RPMI8226 (cell line): ENCODE results near the gene ALX3.

Experiments used
- DNase-seq: peaks from one replicate; pipeline ENCODE4 v3.0.0-alpha.2; 2015

ALX3 gene

DNA sequence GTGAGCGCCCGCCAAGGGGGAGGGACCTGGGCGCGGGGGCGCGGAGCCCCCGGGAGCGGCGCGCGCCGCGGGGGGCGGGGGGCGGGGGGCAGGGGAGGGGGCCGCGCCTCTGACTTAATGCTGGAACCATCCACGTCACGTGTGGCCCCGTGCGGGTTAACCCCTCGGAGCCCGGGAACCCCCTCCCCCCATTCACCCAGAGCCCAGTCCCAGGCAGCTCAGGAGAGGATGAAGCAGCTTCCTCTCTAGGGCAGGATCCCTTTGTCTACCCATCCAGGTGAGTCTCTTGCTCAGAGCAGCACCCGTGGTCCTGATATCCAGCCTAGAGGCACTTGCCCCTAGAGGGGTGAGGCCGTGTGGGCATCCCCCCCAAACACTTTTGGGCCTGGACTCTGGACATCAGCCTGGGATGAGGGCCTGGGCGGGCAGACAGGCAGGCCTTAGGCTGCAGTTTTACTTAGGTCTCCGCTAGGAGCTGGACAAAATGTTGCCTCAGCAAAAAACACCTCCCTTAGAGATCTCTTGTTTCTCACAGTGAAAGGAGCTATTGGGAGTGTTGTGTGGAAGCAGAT lies at the start of gene ALX3:
Gene ALX3, minus strand, starts transcription at position 2 of the 572 bp plus-strand sequence. CDS start 60 bp downstream, outside the sequence.
- no peak for DNase-seq

DNA sequence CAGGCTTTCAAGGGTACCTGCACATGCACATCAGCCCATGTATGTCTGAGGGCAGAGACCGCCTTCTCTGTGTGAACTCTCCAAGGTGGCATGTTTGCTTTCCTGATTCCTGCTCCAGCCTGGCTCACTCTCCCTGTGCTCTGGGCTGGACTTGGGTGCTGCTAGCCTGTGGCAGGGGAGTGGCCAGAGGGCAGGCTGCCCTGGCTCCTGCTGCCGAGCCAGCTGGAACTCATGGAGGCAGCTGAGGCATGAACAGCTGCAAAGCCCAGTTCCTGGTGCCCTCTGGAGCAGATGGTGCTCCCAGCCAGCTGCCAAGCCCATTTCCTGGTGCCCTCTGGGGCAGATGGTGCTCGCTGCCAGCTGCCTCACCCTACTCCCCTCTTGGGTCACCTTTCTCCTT lies 49.4 kb upstream of the ALX3 start:
- DNase-seq, result no peak

DNA sequence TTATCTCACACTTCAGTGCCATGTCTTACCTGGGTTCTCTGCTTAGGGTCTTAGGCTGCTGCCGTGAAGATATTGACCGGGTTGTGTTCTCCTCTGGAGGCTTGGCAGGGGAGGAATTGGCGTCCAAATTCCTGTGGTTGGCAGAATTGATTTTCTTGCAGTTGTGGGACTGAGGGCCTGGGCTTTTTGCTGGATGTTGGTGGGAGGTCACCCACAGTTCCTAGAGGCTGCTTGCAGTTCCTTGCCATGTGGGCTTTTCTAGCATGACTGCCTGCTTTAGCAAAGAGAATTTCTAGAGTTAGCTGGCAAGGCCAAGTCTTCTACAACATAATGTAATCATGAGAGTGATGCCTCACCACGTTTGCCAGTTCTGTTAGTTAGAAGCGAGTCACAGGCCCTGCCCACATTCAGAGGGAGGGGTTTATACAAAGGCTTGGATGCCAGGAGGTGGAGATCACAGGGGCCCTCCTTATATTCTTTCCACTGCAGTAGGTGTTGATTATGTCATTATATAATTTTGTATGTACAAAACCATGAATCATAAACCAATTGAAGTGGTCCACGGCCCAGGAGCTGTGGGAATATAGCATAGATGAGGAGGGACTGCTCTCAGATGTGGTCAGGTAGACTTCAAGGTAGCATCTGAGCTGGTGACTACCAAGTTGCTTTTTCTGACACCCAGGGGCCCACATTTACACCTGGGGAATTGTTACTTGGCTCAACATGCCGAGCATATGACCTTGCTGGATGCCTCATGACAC lies 48.3 kb upstream of the ALX3 start:
- no peak for DNase-seq

DNA sequence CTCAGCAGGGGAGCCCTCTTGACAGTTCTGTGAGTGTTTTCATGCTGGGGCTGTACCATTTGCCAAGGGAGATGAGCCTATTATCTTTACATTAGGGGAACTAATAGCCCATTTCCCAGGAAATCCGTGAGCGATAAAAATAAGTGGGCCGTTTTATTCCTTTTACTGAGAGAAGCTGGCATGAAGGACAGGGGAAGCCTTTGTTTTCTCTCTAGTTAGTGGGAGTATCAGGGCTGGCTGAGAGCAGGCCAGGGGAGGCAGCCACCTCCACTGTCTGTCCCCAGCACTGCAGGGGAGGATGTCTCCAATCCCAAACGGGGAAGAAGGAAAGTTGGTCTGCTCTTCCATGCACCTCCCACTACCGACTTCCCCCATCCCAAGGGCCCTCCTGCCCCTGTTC lies 44.3 kb upstream of the ALX3 start:
- no peak for DNase-seq

DNA sequence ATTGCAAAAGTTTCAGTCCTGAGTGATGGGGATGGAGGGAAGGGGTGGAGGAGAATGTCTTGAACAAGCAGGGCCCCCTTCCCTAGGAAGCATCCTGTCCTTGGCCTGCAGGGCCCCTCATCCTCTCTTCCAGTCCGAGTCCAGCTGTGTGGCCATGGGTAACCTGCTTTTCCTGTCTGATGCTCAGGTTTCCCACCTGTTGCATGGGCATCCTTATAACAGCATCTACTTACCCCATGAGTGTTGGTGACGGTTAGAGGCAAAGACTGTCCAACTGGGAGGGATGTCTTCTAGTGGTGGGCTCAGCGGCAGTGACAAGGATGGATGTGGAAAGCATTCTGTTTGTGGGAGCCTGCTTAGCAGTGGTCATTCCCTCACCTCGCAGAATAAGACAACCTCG lies 43.7 kb upstream of the ALX3 start:
- no peak for DNase-seq

DNA sequence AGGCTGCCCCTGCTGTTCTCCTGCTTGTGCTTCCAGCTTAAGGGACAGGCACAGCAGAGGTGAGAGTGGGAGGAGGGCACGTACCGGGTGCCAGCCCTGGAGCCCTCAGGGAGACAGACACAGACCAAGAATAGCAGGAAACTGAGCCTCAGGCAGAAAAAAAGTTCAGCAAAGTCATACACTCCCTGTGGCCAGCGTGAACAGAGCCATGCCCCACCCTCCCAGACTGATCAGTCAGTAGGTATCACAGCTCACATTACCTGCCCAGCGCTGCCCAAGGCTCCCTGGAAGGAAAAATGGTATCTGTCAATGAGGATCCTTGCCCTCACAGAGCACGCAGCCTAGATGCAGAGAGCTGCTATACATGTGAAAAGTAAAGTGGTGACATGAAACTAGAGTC lies 43.1 kb upstream of the ALX3 start:
- no peak for DNase-seq

DNA sequence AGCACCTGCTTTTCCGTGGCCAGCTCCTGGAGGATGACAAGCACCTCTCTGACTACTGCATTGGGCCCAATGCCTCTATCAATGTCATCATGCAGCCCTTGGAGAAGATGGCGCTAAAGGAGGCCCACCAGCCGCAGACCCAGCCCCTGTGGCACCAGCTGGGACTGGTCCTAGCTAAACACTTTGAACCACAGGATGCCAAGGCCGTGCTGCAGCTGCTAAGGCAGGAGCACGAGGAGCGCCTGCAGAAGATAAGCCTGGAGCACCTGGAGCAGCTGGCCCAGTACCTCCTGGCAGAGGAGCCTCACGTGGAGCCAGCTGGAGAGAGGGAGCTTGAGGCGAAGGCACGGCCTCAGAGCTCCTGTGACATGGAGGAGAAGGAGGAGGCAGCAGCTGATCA lies 42.2 kb upstream of the ALX3 start:
- no peak for DNase-seq

DNA sequence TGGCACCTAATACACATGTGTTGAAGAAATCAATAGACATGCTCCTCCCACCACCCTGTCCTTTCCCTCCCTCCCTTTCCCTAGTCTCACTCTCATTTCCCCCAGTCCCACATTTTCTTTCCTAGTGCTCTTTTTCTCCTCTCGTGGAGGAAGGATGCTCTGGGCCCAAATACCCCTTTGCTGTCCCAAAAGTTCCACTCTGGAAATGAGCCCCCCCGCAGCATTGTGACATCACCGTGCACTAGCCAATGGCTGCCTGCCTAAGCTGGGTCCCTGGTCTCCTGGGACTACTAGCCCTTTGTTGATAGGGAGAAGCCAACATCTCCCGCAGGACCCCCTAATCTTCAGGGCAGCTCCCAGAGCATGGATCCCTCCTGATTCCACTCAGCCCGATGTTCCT lies 41.7 kb upstream of the ALX3 start, which contains the start of gene UBL4B:
Gene UBL4B, plus strand, starts transcription at position 301 of the 400 bp plus-strand sequence. Its CDS starts 92 bp downstream, at position 393.
- no peak for DNase-seq

DNA sequence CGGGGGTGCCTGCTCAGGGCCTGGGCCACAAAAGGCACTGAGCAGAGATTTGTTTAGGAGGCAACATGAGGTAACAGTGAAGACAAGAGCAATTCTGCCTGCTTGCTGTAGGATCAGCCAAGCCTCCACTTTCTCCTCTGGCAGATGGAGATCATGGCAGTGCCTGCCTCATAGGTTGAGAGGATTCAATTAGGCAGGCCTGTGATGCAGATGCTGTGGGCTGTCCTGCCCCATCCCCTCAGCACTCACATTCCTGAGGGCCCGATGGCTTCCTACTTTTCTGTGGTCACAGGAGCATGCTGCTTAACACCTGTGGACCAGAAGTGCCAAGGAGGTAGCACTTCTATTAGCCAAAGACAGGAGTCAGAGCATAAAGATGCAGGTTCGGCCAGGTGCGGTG lies 40.6 kb upstream of the ALX3 start:
- no peak for DNase-seq

DNA sequence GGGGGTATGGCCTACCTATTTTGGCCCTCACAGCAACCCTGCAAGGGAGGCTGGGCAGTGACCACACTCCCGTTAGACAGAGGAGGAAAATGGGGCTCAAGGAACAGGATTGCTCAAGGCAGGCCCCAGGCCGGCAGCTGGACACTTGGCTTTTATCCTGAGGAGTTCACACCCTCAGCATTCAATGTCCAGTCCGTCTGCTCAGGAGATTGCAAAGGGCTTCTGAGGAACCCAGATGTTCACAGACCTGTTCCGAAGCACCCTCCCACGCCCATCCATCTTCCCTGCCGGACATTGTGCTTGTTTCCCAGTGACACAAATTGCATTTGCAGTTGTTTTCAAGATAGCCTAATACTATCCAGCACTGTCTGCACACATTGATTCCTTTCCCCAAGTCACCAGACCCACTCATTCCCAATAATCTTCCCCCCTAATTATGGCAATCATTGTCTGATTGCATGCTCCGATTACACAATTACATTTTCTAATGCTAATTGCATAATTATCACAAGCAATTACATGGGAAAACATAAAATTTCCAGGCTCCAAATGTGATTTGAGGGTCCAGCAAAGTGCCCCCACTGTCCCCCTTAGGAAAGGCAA lies 37.5 kb upstream of the ALX3 start:
- no peak for DNase-seq

DNA sequence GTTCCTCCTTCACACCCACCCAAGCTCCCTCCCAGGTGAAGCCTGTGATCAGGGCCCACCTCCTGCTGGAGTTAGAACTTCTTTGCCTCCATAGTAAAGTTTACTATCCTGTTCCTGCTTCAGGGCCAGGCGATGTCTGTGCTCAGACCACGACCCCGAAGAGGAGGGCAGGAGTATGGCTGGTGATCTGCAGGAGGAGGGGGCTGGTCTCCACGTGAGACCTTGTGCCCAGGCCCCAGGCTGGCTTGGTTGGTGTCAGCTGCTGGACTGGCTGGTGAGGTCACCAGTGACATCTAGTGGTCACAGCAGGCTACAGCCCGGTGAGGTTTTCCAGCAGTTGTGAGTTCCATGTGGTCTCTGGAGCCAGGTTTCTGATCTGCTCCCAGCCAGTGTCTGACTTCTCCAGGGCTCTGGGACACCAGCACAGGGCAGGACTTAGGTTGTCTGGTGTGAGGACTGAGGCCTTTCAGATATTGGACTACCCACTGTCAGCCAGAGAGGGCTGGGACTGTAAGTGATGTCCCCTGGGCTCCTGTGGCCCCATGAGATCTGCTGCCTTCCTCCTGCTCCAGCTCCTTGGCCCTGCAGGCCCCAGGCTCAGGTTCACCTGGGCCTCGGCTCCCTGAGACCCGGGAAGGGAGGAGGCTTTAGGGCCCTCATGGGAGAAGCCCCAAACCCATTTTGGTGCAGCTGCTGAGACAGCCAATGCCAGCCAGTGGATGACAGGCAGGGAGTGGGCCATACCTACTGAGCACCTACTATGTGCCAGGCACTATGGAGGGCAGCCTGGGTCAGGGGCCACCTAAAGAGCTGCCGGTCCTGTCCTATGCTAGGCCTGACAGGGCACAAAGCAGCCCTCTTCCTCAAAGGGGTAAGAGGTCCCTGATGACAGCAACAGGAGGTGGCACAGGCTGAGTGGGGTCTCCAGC lies 35.8 kb upstream of the ALX3 start:
- DNase-seq, result peak; percentile 55

DNA sequence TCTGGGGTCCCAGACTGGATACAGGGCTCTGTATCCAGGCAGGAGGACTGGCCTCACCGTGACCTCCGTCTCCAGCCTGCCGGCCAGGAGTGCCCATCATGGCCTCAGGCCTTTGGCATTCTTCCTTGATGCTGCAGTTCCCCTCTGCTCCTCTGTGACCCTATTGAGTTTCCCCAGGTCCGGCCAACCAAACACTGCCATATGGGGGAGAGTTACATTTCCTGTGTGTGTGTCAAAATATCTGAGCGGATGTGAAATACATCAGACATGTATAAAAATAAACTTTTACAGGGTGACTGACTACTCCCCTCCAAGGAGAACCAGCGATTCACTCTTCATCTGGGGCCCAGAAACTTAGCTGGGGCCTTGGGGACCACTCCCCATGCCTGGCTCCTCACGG lies 31.6 kb upstream of the ALX3 start:
- DNase-seq, result no peak

DNA sequence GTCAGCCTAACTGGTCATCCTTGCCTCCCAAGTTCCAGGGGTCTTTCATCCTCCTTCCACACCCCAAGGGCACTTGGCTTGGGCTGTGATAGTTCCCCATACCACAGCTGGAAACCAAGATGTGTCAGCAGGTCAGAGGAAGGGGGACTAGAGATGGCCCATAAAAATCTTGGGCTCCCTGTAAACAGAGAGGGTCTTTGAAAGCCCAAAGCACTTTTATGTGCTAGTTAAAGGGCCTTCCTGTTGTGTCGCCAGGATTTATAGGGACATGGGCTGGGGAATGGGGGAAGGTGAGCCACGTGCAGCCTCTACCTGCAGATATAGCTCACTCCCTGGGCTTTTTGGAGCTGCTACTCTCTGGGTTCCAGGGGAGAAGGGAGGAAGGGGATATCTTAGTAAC lies 29.9 kb upstream of the ALX3 start:
- DNase-seq, result no peak

DNA sequence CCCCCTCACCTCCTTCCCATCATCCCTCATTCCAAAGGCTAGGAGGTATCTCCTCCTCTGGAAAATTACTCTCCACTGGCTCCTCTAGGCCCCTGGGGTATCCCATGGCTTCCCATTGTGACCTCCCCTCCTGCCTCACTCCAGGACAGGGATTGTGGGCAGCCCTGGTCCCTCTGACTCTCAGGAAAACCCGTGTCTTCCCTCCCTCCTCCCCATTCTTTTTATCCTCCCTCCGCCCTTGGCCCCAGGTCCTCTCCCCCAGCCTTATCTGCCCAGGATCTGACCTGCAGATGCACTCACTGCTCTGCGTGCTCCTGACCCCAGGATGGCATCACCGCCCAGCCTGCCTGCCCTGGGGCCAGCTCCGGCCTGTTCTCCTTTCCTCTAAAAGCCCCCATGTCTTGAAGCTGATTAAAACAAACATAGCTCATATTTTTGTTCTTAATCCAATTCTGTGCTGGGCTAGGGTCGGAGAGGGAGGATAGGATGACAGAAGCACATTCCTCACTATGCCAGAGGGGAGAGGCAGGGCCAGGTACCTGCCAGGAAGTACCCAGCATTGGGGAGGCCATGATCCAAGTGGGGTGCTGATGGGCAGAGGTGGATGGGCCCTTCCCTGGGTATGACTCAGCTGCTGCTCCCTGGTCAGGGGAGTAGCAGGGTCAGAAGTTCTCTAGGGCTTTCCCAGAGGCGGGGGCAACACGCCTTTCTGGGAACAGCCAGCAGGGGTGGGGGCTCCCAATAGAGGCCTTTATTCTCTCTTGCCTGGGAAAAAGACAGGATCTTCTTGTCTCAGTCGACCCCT lies 28.0 kb upstream of the ALX3 start:
- DNase-seq, result no peak

DNA sequence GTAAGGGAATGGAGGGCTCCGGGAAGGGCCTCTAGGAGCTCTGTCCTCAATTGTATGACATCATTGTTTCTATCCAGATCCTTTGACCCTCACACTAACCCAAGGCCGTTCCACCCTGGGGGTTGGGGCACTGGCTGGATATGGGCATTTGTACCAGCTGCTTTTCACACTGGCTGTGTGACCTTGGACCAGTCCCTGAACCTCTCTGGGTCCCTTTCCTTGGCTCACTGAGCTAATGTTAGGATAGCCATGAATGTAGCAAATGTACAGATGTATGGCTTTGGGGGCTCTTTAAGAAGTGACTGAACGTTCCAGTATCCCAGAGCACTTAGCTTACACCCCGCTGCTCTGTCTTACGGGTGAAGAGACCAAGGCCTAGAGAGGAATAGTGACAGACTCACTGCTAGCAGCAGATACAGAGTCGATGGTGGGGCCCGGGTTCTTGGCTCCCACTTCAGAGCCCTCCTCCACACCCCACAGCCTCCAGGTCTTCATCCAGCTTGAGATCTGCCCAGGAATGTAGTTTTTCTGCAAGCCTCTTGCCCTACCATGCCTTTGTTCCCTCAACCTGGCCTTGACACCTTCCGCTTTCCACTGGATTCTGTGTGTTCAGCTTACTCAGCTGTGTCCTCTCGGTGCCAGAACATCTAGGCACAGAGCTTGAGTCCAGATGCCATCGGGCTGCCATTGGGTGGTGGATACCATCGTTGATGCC lies 27.2 kb upstream of the ALX3 start:
- no peak for DNase-seq

DNA sequence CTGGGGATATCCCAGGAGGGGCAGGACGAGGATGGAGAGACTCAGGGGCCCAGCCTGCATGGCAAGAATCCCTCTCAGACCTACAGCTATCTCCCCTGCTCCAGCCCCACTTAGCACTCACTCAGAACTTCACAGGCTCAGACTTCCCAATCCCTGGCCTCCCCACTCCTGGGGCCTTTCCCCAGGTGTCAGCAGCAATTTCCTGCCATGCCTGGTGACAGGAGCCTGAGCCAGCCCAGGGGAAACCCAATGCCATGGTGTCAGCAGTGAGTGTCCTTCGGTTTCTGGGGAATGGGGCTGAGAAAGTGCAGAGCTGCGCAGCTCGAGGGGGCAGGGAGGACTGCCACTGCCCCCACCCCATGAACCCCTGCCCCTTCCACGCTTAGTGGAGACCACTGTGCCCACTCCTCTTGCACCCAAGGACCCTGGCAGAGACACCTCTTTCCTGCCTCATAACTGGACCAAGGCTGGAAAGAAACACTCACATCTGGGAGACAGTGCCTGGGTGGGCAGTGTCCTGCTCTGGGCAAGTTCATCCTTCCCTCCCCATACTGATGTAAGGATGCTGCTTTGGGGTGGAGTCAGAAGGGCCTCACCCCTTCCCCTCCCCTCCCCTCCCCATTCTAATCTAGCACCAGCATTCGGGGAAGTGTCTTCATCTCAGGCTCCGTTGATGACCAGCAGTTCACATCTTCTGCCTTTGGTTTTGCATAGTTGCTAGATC lies 24.6 kb upstream of the ALX3 start:
- DNase-seq, result no peak

DNA sequence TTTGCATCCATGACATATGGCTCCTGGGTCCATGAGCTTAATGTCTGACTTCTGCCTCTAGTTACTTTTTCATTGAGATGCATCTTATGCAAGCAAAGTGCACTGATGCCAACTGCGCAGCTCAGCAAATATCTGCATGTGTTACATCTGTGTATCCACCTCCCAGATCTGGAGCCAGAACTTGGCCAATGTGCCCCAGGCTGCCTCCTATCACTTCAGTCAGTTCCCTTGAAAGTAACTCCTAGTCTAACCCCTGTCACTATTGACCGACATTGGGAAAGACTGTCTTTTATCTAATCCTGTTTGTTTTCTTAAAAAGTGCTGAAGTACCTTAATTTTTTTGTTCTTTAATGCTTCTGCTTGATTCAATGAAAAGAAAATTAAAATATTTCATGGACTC lies 22.5 kb upstream of the ALX3 start:
- no peak for DNase-seq

DNA sequence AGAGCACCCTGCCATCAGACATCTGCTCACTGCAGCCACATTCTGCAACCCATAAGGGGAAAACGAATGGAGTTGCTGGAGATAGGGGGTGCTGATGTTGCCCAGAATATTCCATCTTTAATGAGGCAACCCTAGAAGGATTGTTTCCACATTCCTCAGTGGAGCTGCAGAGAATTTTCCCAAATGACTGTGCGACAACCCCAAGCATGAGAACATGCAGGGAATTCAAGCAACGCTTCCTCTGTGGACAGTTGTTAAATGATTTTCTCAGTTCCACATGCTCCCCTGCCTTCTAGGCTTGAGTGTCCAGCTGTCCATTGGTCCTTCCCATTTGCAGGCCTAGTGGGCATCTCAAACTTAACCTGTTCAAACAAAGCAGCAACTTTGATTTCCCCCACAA lies 21.3 kb upstream of the ALX3 start:
- DNase-seq, result no peak

DNA sequence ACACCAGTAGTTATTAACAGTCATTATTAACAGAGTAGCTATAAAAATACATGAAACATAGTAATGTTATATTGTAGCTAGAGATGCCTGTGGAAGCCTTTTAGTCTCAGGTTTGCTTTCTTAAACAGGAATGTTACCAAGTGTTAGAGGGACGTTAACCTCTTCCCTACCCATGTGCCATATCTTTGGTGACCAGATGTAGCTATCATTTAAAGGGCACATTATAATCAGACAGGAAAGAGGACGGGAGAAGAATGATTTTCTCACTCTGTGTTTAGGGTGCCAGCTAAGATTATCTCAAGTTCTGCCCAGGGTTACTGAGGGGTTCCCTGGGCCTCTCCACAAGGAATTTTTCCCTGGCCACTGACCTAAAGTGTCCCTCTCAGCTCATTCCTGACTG lies 20.9 kb upstream of the ALX3 start:
- no peak for DNase-seq

DNA sequence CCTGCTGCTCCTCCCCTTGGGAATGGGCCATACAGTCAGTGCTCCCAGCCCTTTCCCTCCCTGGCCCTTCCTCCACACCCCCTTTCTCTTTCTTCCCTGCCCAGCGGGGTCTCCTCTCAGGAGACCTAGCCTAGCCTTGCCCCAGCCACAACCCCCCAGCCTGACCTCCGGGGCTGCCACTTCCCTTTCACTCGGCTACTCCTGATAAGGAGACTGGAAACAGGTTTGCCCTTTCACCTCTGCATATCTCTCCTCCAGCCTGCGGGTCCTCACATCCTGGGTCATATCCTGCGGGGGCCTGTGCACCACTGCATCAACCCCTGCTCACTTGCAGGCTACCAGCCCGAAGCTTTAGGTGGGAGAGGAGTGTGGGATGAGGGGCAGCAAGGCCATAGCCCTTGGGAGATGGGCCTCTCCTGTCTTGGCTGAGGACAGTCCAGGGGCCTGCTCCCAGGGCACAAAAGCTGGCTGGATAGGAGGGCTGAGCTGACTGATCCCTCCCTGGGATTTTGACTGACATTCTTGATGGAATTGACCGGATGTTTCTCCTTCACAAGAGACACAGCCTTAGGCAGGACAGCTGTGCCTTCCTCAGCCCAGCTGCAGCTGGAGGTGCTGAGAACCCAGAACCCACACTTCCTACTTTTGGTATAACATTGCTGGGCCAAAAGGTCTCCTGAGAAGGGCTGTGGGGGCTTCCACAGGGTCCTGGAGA lies 19.2 kb upstream of the ALX3 start:
- no peak for DNase-seq
